Fibroblast of lung (primary cell): Measurements from ENCODE around the gene NFATC2. TPM values are rescaled to one million over a fixed set of nuclear protein-coding genes. Genes with fewer than 3 reads are reported as not detected.

Source experiments
- DNase-seq, 2 donors: peaks; one replicate each; pipeline versions ENCODE4 v3.0.0 to v3.0.0-alpha.2; 2010; ENCODE audit warnings: low read depth in 2 of 2
- H2AFZ ChIP-seq: 2 replicates; pipeline ENCODE4 v1.5.1; 2012; ENCODE audit warnings: low read length, control low read depth, inconsistent platforms
- H3K27ac ChIP-seq: 2 replicates; pipeline ENCODE4 v1.5.1; 2011; ENCODE audit warnings: low read length, control low read depth; ENCODE audit not compliant: insufficient read depth
- H3K27me3 ChIP-seq: 2 replicates; pipeline ENCODE4 v1.5.1; 2011; ENCODE audit warnings: mild to moderate bottlenecking, low read length; ENCODE audit not compliant: control insufficient read depth, insufficient read depth
- H3K36me3 ChIP-seq: 2 replicates; pipeline ENCODE4 v1.5.1; 2011; ENCODE audit warnings: low read length; ENCODE audit not compliant: control insufficient read depth, insufficient read depth
- H3K4me1 ChIP-seq: 2 replicates; pipeline ENCODE4 v1.5.1; 2011; ENCODE audit warnings: low read length; ENCODE audit not compliant: control insufficient read depth, insufficient read depth; ENCODE audit errors: extremely low read depth
- H3K4me2 ChIP-seq: 2 replicates; pipeline ENCODE4 v1.5.1; 2011; ENCODE audit warnings: low read length, control low read depth; ENCODE audit not compliant: insufficient read depth; ENCODE audit errors: extremely low read depth
- H3K4me3 ChIP-seq, 4 experiments: fragments of 200-600 bp in 1 of 4; sonication (generic) in 1 of 4; replicated peaks in 1 of 4; 2 replicates each; pipeline ENCODE4 v1.5.1; 2011 to 2016; ENCODE audit warnings: low read length in 4 of 4, low read depth in 3 of 4, mild to moderate bottlenecking in 3 of 4, control low read depth in 2 of 4, inconsistent platforms in 1 of 4, mixed read lengths in 1 of 4; ENCODE audit not compliant: insufficient read depth in 1 of 4; ENCODE audit errors: control extremely low read depth in 1 of 4
- H3K79me2 ChIP-seq: 2 replicates; pipeline ENCODE4 v1.5.1; 2012; ENCODE audit warnings: mild to moderate bottlenecking, low read length, inconsistent platforms; ENCODE audit not compliant: control insufficient read depth, insufficient read depth
- H3K9ac ChIP-seq: 2 replicates; pipeline ENCODE4 v1.5.1; 2011; ENCODE audit warnings: mild to moderate bottlenecking, low read length, control low read depth; ENCODE audit not compliant: insufficient read depth
- H3K9me3 ChIP-seq: 2 replicates; pipeline ENCODE4 v1.5.1; 2012; ENCODE audit warnings: low read depth, low read length; ENCODE audit not compliant: control insufficient read depth, insufficient read depth
- H4K20me1 ChIP-seq: 2 replicates; pipeline ENCODE4 v1.5.1; 2011; ENCODE audit warnings: low read length; ENCODE audit not compliant: control insufficient read depth, insufficient read depth; ENCODE audit errors: extremely low read depth
- EZH2 ChIP-seq: IDR thresholded peaks from 2 replicates; pipeline ENCODE4 v1.5.1; 2012; ENCODE audit warnings: low read length, control low read depth, mild to moderate bottlenecking; ENCODE audit errors: missing control alignments
- polyA minus RNA-seq: library from RNA; depleted of rRNA, polyadenylated mRNA; stranded (reverse); fragments of >200 nt; gene quantifications from 2 replicates; pipeline ENCODE4 v1.2.3, GENCODE V29; 2011; ENCODE audit warnings: low replicate concordance
- polyA plus RNA-seq, 2 donors: library from polyadenylated mRNA; depleted of rRNA in 1 of 2; stranded (reverse) in 1 of 2; unstranded in 1 of 2; fragments of >200 nt; gene quantifications; 2 replicates each; pipeline ENCODE4 v1.2.1, GENCODE V29; 2011 to 2012; ENCODE audit warnings: missing spikeins in 1 of 2
- total RNA-seq: library from RNA; depleted of rRNA; stranded (reverse); fragments of >200 nt; gene quantifications from 2 replicates; pipeline ENCODE4 v1.2.1, GENCODE V29; 2014
- TF ChIP-seq, protein P1 (sequence below), 2 donors: IDR thresholded peaks in 1 of 2; conservative IDR thresholded peaks in 1 of 2; 1 replicate in 1 of 2; 2 replicates in 1 of 2; pipeline ENCODE4 v1.5.1; 2011 to 2012; ENCODE audit warnings: low read length in 2 of 2, control low read depth in 1 of 2, inconsistent platforms in 1 of 2, low read depth in 1 of 2, mild to moderate bottlenecking in 1 of 2

The NFATC2 gene
- total RNA-seq (under 0.01 and 0.50 TPM in 2 replicates), polyA plus RNA-seq (0.11 and 1.2 TPM in 2 replicates), polyA minus RNA-seq (0.26 and 2.8 TPM in 2 replicates)
- 0.24 and 2.2 TPM in 2 replicates for polyA plus RNA-seq (2012)

- no peak within 1 kb of the TSS for H3K4me2 ChIP-seq
- H3K4me3 ChIP-seq = no peak within 1 kb of the TSS
- H3K79me2 ChIP-seq = no peaks in the 10 kb centered on the region
- DNase-seq = no peak
- no peaks in the 10 kb centered on the region for H3K36me3 ChIP-seq
- H3K27me3 ChIP-seq = peaks cover 10% of the 10 kb centered on the region
- TF ChIP-seq EZH2 = no peak
- TF ChIP-seq, protein P1, sequence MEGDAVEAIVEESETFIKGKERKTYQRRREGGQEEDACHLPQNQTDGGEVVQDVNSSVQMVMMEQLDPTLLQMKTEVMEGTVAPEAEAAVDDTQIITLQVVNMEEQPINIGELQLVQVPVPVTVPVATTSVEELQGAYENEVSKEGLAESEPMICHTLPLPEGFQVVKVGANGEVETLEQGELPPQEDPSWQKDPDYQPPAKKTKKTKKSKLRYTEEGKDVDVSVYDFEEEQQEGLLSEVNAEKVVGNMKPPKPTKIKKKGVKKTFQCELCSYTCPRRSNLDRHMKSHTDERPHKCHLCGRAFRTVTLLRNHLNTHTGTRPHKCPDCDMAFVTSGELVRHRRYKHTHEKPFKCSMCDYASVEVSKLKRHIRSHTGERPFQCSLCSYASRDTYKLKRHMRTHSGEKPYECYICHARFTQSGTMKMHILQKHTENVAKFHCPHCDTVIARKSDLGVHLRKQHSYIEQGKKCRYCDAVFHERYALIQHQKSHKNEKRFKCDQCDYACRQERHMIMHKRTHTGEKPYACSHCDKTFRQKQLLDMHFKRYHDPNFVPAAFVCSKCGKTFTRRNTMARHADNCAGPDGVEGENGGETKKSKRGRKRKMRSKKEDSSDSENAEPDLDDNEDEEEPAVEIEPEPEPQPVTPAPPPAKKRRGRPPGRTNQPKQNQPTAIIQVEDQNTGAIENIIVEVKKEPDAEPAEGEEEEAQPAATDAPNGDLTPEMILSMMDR (conservative IDR thresholded peaks at IDR 0.05 in 1 of 2, IDR thresholded peaks at IDR 0.05 in 1 of 2; ENCODE audit: low read depth in 1 of 2, low read length in 2 of 2) = no peak
- no peak within 1 kb of the TSS for H3K9ac ChIP-seq
- no peaks in the 10 kb centered on the region for H3K4me1 ChIP-seq
- H2AFZ ChIP-seq = no peak within 1 kb of the TSS
- no peaks in the 10 kb centered on the region for H3K9me3 ChIP-seq
- no peak within 1 kb of the TSS for H3K27ac ChIP-seq
- no peaks in the 10 kb centered on the region for H4K20me1 ChIP-seq
These were observed at the start of gene NFATC2 for GRCh38 chr20:51542571-51543421. TSS of gene NFATC2 (minus strand) at chr20:51542719. CDS start at chr20:51542499, 220 bp downstream.

DNA sequence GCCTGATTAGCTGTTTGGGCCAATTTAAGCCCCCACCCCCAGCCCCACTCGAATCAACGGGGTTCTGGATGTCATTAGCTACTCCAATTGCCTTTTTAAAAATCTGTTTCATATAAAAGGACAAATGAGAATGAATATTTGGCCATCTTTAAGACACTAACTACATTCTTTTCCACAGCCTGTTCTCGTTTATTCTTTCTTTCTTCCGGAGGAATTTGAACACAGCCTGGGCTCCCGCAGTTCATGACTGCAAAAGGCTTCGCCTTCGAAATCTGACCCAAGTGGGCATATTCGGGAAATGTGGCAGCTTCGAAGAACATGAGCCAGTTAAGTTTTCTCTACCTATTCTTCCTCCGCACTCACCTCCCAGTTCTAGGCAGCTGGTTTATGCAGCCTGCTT, 49.4 kb upstream of the NFATC2 start:
- no peaks in the 10 kb centered on the region for H4K20me1 ChIP-seq
- H3K4me3 ChIP-seq = no peak overlapping the region
- H3K4me2 ChIP-seq = no peak overlapping the region
- no peaks in the 10 kb centered on the region for H3K36me3 ChIP-seq
- H3K4me1 ChIP-seq = peaks cover 4% of the 10 kb centered on the region
- H3K79me2 ChIP-seq = no peaks in the 10 kb centered on the region
- no peaks in the 10 kb centered on the region for H3K9me3 ChIP-seq
- H3K27me3 ChIP-seq = no peaks in the 10 kb centered on the region
- H2AFZ ChIP-seq = no peak overlapping the region
- no peak for TF ChIP-seq EZH2
- TF ChIP-seq, protein P1 (conservative IDR thresholded peaks at IDR 0.05 in 1 of 2, IDR thresholded peaks at IDR 0.05 in 1 of 2; ENCODE audit: low read depth in 1 of 2, low read length in 2 of 2) = no peak
- H3K27ac ChIP-seq = no peak overlapping the region
- H3K9ac ChIP-seq = no peak overlapping the region
- DNase-seq = no peak

- Histone ChIP-seq H3K4me2 (no peak overlapping the region), H3K4me1 (peaks cover 2% of the 10 kb centered on the region)
- DNase-seq = no peak
These were observed 46.2 kb upstream of the NFATC2 start for GRCh38 chr20:51588762-51589161.

More at GRCh38 chr20:51588762-51589161, 46.2 kb upstream of the NFATC2 start:
- H3K36me3 ChIP-seq = no peaks in the 10 kb centered on the region
- no peaks in the 10 kb centered on the region for H4K20me1 ChIP-seq
- no peaks in the 10 kb centered on the region for H3K79me2 ChIP-seq
- H2AFZ ChIP-seq = no peak overlapping the region
- TF ChIP-seq, protein P1 (conservative IDR thresholded peaks at IDR 0.05 in 1 of 2, IDR thresholded peaks at IDR 0.05 in 1 of 2; ENCODE audit: low read depth in 1 of 2, low read length in 2 of 2) = no peak
- TF ChIP-seq EZH2 = no peak
- no peaks in the 10 kb centered on the region for H3K9me3 ChIP-seq
- no peak overlapping the region for H3K9ac ChIP-seq
- H3K27me3 ChIP-seq = no peaks in the 10 kb centered on the region
- no peak overlapping the region for H3K27ac ChIP-seq
- H3K4me3 ChIP-seq = no peak overlapping the region
